Measurements from ENCODE around the gene TUBGCP6. TPM values are rescaled to one million over a fixed set of nuclear protein-coding genes. Genes with fewer than 3 reads are reported as not detected.
"Not testable (repeated sequence)": the region's sequence is repeated elsewhere in the genome, so short reads cannot be mapped to it uniquely, and the experiment has no call there.

TUBGCP6 gene
- total RNA-seq, 4 donors from 2014 or later: 64.6 to 102 (median 80.3) TPM

DNA sequence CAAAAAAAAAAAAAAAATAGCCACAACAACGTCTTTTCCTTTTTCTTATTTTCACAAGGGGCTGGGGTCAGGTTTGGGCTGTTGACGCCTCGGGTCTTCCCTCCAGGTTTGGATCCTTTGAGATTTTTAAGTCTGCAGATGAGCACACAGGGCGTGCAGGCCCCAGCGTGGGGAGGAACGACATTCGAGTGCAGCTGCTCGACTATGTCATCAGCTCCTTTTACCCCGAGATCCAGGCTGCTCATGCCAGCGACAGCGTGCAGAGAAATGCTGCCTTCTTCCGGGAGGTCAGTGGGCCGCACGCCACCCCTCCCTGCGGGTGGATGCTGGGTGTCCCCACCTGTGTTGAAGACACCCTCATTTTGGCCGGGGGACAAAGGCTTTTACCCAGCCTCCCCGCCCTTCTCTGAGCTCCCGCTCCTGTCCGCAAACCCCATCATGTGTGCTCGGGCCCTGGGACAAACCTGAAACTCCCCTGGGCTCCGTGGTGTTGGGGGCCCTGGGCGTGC, 36.3 kb downstream of the TUBGCP6 start:
- H3K9me3 ChIP-seq: no peaks in the 10 kb centered on the region
- no peak for DNase-seq
- H3K27ac ChIP-seq: no peak overlapping the region
- TF ChIP-seq POLR2A (IDR thresholded peaks at IDR 0.05) (no peak), CTCF (IDR thresholded peaks at IDR 0.05) (no peak)
- H3K4me1 ChIP-seq: no peaks in the 10 kb centered on the region
- intact Hi-C loops (cut with DNase I): no loop called here
- peaks cover 24 to 30% of the 10 kb centered on the region in 2 donors for H3K36me3 ChIP-seq
- no peak overlapping the region for H3K4me3 ChIP-seq (replicated peaks in 1 of 3)
- H3K27me3 ChIP-seq: no peaks in the 10 kb centered on the region
- WGBS, 2 donors: 89 to 90% methylated on average over 19 to 22 of the region's 22 CpGs

DNA sequence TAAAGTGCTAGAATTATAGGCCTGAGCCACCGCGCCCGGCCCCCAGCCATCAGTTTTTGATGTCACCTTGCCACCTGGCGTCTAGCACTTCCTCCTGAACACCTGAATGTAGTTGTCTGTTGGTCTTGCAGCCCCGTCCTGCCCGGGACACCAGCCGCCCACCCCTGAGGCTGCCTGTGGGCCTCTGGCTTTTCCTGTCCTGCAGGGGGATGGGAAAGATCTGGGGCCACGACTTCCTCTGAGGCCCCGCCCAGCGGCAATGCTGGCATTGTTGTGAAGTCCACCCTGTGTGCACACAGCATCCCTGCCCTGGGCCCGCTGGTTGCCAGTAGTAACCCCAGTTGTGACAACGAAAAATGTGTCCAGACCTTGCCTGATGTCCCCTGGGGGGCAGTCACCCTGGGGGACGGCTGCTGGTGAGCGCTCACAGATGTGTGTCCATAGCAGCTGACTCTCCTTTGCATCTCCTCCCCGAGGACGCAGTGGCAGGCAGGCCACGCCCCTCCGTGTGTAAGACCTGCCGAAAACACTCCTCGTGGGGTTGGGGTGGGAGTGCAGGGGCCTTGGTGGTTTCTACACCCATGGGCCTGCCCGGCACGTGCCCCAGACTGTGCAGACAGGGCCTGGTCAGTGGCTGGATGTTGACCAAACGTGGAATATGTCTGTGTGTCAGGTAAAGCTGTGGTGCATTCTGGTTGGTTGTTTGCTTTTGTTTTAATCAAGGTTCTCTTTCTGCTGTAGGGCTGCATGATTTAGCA, 37.3 kb downstream of the TUBGCP6 start:
- Histone ChIP-seq H3K4me1 (peaks cover 2% of the 10 kb centered on the region in 2 donors), H3K27me3 (no peaks in the 10 kb centered on the region), H3K36me3 (peaks cover 25 to 29% of the 10 kb centered on the region in 2 donors), H3K4me3 (replicated peaks in 1 of 3) (no peak overlapping the region), H3K27ac (no peak overlapping the region), H3K9me3 (no peaks in the 10 kb centered on the region)
- 79% methylated on average over 15 of the region's 23 CpGs for WGBS, 2 donors
- DNase-seq: no peak
- no peak for TF ChIP-seq CTCF (IDR thresholded peaks at IDR 0.05)
- TF ChIP-seq POLR2A (IDR thresholded peaks at IDR 0.05): no peak
- intact Hi-C loops (cut with DNase I): no loop called here

GRCh38 chr22:50206599-50206998, 38.2 kb downstream of the TUBGCP6 start:
- intact Hi-C loops (cut with DNase I): no loop called here
- Histone ChIP-seq H3K4me1 (peaks cover 11% of the 10 kb centered on the region in 2 donors), H3K4me3 (replicated peaks in 1 of 3) (no peak overlapping the region), H3K27me3 (no peaks in the 10 kb centered on the region), H3K36me3 (peaks cover 16 to 21% of the 10 kb centered on the region in 2 donors), H3K9me3 (no peaks in the 10 kb centered on the region), H3K27ac (no peak overlapping the region)
- TF ChIP-seq CTCF (IDR thresholded peaks at IDR 0.05) (peak in 4 of 6 experiments; percentile 21 to 41 (median 32)), POLR2A (IDR thresholded peaks at IDR 0.05) (no peak)
- DNase-seq: peak; percentile 78 to 87
- WGBS, 2 donors: 33 to 40% methylated on average over 2 to 5 of the region's 10 CpGs

DNA sequence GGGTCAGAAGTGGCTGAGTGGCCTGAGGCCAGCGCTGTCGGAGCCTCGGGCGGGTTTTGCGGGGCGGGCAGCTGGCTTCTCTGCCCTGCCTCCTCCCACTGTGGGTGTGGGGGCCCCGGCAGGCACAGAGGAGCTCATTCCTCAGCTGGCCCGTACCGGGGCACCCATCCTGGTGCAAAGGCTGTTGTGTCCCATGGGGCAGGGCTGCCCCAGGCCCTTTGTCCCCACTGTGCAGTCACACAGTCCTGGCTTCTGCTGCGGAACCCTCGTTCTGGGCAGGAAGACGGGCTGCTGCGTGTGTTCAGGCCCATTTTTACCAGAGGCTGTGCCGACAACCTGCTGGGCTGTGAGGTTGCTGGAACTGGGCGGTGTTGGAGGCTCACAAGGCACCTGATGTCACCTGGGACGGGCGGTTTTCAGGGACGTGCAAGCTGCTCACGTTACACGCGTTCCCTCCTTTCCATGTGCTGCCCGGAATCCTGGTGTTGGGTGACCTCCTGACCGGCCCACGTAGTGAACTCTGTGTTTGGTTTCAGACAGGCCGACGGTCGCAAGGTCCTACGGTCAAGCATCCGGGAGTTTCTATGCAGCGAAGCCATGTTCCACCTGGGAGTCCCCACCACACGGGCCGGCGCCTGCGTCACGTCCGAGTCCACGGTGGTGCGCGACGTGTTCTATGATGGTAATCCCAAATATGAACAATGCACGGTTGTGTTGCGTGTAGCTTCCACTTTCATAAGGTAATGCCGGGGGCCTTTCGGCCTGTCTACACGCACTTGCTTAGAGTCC, 38.8 kb downstream of the TUBGCP6 start:
- no peak overlapping the region for H3K4me3 ChIP-seq (replicated peaks in 1 of 3)
- no peak for TF ChIP-seq CTCF (IDR thresholded peaks at IDR 0.05)
- TF ChIP-seq POLR2A (IDR thresholded peaks at IDR 0.05): no peak
- 90 to 92% methylated on average over 26 to 35 of the region's 45 CpGs for WGBS, 2 donors
- no peaks in the 10 kb centered on the region for H3K9me3 ChIP-seq
- H3K4me1 ChIP-seq: peaks cover 11 to 12% of the 10 kb centered on the region in 2 donors
- intact Hi-C loops (cut with DNase I): no loop called here
- no peak for DNase-seq
- no peaks in the 10 kb centered on the region for H3K27me3 ChIP-seq
- H3K36me3 ChIP-seq: peaks cover 16 to 17% of the 10 kb centered on the region in 2 donors
- H3K27ac ChIP-seq: no peak overlapping the region

DNA sequence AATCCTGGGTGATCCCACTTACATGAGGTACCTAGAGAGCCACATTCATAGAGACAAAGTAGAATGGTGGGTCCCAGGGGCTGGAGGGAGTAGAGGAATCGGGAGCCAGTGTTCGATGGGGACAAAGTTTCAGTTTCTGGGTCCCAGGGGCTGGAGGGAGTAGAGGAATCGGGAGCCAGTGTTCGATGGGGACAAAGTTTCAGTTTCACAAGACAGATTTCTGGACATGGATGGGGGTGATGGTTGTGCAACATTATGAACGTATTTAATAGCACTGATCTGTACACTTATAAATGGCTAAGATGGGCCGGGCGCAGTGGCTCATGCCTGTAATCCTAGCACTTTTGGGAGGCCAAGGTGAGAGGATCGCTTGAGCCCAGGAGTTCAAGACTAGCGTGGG, 39.8 kb downstream of the TUBGCP6 start:
- H3K9me3 ChIP-seq; H3K27me3 ChIP-seq; H3K4me3 ChIP-seq (replicated peaks in 1 of 3); DNase-seq; H3K27ac ChIP-seq; intact Hi-C loops (cut with DNase I): not testable (repeated sequence)
- WGBS, 2 donors: 91 to 94% methylated on average over 9 of the region's 9 CpGs
- Histone ChIP-seq H3K4me1 (peaks cover 14 to 15% of the 10 kb centered on the region in 2 donors), H3K36me3 (peaks cover 13 to 16% of the 10 kb centered on the region in 2 donors)

Data from thyroid gland (tissue), 4 donors.